GM21381 (cell line): ENCODE measurements around the gene NANOS3.
A peak's percentile ranks its signal among the peaks of the same experiment; 100 is the strongest.
"Not testable (repeated sequence)": the region's sequence is repeated elsewhere in the genome, so short reads cannot be mapped to it uniquely, and the experiment has no call there.

ENCODE experiments used
- ATAC-seq: cut with Tn5 transposase; IDR thresholded peaks from one replicate; pipeline ENCODE4 v1.9.1; 2021; ENCODE audit warnings: mild to moderate bottlenecking, moderate library complexity; ENCODE audit not compliant: unreplicated experiment

The NANOS3 gene

GRCh38 chr19:13843104-13843921, 33.6 kb upstream of the NANOS3 start:
- ATAC-seq, result no peak

DNA sequence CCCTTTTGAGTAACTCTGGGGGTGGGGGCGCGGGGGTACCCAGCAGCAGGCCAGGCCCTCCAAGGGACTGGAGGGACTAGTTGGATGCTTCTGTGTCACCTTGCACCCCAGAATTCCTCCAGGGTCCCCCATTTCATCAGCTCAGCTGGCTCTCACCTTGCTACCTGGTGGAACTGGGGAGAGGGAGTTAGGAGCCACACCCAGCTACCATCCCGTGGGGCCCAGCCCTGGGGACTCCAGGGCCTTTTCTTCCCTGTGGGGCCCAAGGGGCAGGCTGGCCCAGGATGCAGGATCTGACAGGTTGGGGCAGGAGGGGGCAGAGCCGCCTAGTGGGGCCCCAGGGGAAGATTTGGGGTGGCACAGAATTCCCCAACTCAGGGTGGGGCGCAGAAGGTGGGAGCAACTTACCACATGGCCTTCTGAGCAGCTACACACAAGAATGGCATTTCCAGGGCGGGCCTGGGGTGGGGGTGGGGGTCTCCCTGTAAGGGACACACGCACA, 32.8 kb upstream of the NANOS3 start:
- no peak for ATAC-seq

- ATAC-seq, result peak; percentile 56
Measured at GRCh38 chr19:13846557-13847406, 30.2 kb upstream of the NANOS3 start.

GRCh38 chr19:13847407-13848339, 29.3 kb upstream of the NANOS3 start:
- ATAC-seq, result peak; percentile 27

GRCh38 chr19:13848340-13848677, 28.6 kb upstream of the NANOS3 start:
- ATAC-seq, result no peak

GRCh38 chr19:13848798-13849676, 27.9 kb upstream of the NANOS3 start:
- no peak for ATAC-seq

DNA sequence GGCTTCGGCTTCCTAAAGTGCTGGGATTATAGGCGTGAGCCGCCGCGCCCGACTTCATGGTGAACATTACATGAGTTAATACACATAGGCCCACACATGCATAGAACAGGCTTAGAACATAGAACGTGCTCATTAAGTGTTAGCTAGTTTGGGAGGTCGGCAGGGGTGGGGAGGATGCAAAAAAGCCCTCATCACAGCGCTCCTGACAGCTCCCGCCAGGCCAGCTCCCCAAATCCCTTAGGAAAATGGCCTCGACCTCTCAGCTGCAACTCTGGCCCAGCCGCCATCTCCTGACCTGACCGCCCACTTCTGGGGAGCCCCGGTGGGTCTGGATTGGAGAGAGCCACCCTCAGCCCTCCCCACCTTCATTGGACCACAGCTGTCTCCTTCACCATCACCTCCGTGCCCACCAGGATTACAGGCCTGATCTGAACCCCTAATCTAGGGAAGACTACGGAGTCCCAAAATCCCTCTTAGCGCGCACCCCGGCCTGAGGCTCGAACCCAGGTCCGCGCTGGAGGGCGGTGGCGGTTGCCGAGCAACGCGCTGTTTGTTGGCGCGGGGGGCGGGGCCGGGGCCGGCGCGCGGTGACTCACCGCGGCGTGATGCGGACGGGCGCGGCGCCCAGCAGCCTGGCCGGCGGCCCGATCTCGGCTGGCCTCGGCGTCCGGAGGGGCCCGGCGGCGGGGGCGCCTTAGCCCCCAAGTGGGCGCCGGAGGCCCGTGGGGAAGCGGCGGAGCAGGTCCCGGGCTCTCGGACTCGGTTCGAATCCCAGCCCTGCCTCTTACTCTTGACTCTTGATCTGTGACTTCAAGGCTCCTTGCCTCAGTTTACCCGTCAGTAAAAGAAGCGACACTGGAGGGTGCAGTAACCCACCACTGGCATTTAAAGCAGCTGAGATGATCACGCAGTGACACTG, 26.7 kb upstream of the NANOS3 start:
- ATAC-seq, result no peak

DNA sequence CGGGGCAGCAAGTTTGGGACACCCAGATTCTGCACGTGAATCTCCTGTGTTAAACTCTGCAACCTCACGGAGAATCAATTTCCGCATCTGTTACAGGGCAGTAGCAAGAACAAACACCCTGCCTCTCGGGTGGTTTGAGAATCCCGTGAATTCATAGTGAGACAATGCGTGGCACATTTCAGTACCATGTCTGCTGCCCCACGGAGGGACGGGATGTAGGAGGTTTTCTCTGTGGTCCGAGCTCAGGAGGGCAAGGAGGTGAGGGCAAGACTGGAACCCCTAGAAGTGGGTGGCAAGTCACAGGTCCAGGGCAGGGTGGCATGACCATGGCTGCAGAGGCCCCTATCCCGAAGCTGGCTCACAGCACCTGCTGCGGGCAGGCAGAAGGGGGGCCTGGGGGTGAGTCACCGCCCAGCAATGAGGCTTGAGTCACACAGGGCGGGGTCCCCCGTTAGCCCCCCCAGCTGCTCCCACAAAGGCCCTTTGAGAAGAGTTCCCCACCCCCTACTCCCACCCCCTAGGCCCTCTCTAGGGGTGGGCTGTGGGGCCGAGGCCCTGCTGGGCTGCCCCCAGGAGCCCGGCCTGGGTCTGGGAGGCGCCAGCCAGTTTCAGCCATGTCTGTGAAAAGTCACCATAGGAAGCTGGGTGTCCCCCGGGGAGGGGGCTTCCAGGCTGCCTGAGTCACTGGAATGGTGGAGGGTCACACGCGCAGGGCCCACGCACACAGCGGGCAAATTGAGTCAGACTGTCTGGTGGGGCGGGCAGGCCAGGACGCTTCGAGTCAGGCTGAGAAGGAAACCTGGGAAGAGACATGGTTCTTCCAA, 25.8 kb upstream of the NANOS3 start:
- ATAC-seq, result no peak

DNA sequence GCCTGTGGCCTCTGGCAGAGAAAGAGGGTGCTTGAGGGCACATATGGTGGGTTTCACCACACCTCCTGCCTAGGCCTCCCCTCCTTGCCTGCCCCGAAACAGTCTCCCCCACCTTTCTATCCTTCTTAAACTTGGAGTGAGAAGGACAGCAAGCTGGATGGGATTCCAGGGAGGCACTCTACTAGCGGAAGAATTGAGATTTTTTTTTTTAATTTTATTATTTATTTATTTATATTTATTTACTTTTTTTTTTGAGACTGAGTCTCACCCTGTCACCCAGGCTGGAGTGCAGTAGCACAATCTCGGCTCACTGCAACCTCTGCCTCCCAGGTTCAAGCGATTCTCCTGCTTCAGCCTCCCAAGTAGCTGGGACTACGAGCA, 25.2 kb upstream of the NANOS3 start:
- not testable (repeated sequence) for ATAC-seq

GRCh38 chr19:13852171-13852707, 24.7 kb upstream of the NANOS3 start:
- not testable (repeated sequence) for ATAC-seq

- ATAC-seq, result no peak
Measured at GRCh38 chr19:13856497-13856896, 20.4 kb upstream of the NANOS3 start.

- no peak for ATAC-seq
Measured at GRCh38 chr19:13859361-13859880, 17.5 kb upstream of the NANOS3 start.

- ATAC-seq, result no peak
Measured at GRCh38 chr19:13860679-13861391, 16.1 kb upstream of the NANOS3 start.

- peak; percentile 19 for ATAC-seq
Measured at GRCh38 chr19:13861392-13861713, 15.6 kb upstream of the NANOS3 start.

GRCh38 chr19:13861714-13862531, 15.0 kb upstream of the NANOS3 start:
- peak; percentile 82 for ATAC-seq

GRCh38 chr19:13864046-13864666, 12.8 kb upstream of the NANOS3 start:
- ATAC-seq, result no peak
